Glutamatergic neuron (in vitro differentiated cells): ENCODE data around the gene SMCO2. TPM values are rescaled to one million over a fixed set of nuclear protein-coding genes. Genes with fewer than 3 reads are reported as not detected.

Source experiments
- DNase-seq: peaks from one replicate; pipeline ENCODE4 v3.0.0; 2022
- H3K27ac Mint-ChIP-seq: one replicate; pipeline ENCODE4 v1.8.0; 2020; ENCODE audit warnings: mild to moderate bottlenecking, mixed read lengths, inconsistent platforms; ENCODE audit not compliant: unreplicated experiment
- H3K27me3 Mint-ChIP-seq: one replicate; pipeline ENCODE4 v1.8.0; 2020; ENCODE audit warnings: mild to moderate bottlenecking, moderate library complexity, mixed read lengths, inconsistent platforms; ENCODE audit not compliant: unreplicated experiment
- H3K36me3 Mint-ChIP-seq: one replicate; pipeline ENCODE4 v1.8.0; 2020; ENCODE audit warnings: mild to moderate bottlenecking, mixed read lengths, inconsistent platforms; ENCODE audit not compliant: unreplicated experiment
- H3K4me1 Mint-ChIP-seq: one replicate; pipeline ENCODE4 v1.8.0; 2020; ENCODE audit warnings: mild to moderate bottlenecking, low read depth, mixed read lengths, inconsistent platforms; ENCODE audit not compliant: unreplicated experiment
- H3K4me3 Mint-ChIP-seq: one replicate; pipeline ENCODE4 v1.8.0; 2020; ENCODE audit warnings: mild to moderate bottlenecking, mixed read lengths, inconsistent platforms; ENCODE audit not compliant: unreplicated experiment
- H3K9me3 Mint-ChIP-seq: one replicate; pipeline ENCODE4 v1.8.0; 2020; ENCODE audit warnings: mild to moderate bottlenecking, moderate library complexity, mixed read lengths, inconsistent platforms; ENCODE audit not compliant: unreplicated experiment
- CTCF ChIP-seq: fragments of 200-600 bp; sonication (generic); IDR thresholded peaks from one replicate; pipeline ENCODE4 v1.5.0; 2021; ENCODE audit not compliant: partially characterized antibody, unreplicated experiment
- total RNA-seq: library from RNA; stranded (reverse); fragmentation: NEBNext Ultra II Directional; extraction: Animal tissue kit (Norgen Biotek cat#: 25700); gene quantifications from one replicate; pipeline ENCODE4 v1.2.1, GENCODE V29; 2021; ENCODE audit not compliant: unreplicated experiment

Gene SMCO2
- total RNA-seq, 1 donor from 2014 or later: not detected

GRCh38 chr12:27524839-27525753, 78.6 kb downstream of the SMCO2 start:
- Mint-ChIP-seq H3K36me3 (no peaks in the 10 kb centered on the region), H3K9me3 (no peaks in the 10 kb centered on the region), H3K4me1 (peaks cover 9% of the 10 kb centered on the region), H3K27ac (peak overlapping the region; percentile 4), H3K4me3 (peak overlapping the region; percentile 90), H3K27me3 (peaks cover 4% of the 10 kb centered on the region)
- TF ChIP-seq CTCF: no peak
- no peak for DNase-seq

DNA sequence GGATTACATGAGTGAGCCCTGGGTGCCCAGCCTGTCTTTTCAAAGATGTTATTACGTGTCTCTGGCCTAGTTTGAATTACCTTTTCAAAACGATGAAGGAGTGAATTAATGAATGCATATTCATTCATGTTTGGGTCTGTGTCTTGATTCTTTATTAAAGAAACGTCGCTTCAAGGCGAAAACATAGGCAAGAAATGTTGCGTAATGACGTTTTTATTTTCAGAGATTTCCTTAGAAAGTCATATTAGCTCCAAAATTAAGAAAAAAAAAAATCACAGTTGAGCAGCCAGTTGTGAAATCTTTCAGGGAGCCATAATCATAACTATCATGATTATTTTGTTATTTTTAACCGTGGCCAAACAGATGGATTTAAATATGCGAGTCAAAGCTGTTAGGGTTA, 81.0 kb downstream of the SMCO2 start:
- H3K4me3 Mint-ChIP-seq: no peak overlapping the region
- no peak for TF ChIP-seq CTCF
- H3K27ac Mint-ChIP-seq: no peak overlapping the region
- H3K27me3 Mint-ChIP-seq: peaks cover 4% of the 10 kb centered on the region
- peaks cover 9% of the 10 kb centered on the region for H3K4me1 Mint-ChIP-seq
- DNase-seq: no peak
- no peaks in the 10 kb centered on the region for H3K9me3 Mint-ChIP-seq
- H3K36me3 Mint-ChIP-seq: no peaks in the 10 kb centered on the region

- Mint-ChIP-seq H3K27me3 (peaks cover 2% of the 10 kb centered on the region), H3K9me3 (peaks cover 4% of the 10 kb centered on the region), H3K27ac (no peak overlapping the region), H3K36me3 (no peaks in the 10 kb centered on the region), H3K4me3 (no peak overlapping the region), H3K4me1 (peaks cover 8% of the 10 kb centered on the region)
- TF ChIP-seq CTCF: no peak
- DNase-seq: no peak
These were observed 82.3 kb downstream of the SMCO2 start for GRCh38 chr12:27528788-27529187.

- TF ChIP-seq CTCF: no peak
- peaks cover 6% of the 10 kb centered on the region for H3K9me3 Mint-ChIP-seq
- no peak for DNase-seq
- H3K4me1 Mint-ChIP-seq: peaks cover 14% of the 10 kb centered on the region
- H3K4me3 Mint-ChIP-seq: no peak overlapping the region
- H3K36me3 Mint-ChIP-seq: no peaks in the 10 kb centered on the region
- H3K27me3 Mint-ChIP-seq: no peaks in the 10 kb centered on the region
- no peak overlapping the region for H3K27ac Mint-ChIP-seq
These were observed 83.8 kb downstream of the SMCO2 start for GRCh38 chr12:27530157-27530922.
